Sigmoid colon (tissue), 4 donors: ENCODE measurements around the gene MOCS1.

Experiments used
- POLR2A ChIP-seq, 2 donors: fragments of 450-650 bp; IDR thresholded peaks; one replicate each; pipeline ENCODE4 v1.6.1; 2016; ENCODE audit warnings: antibody characterized with exemption in 2 of 2, mild to moderate bottlenecking in 2 of 2, moderate library complexity in 2 of 2
- POLR2AphosphoS5 ChIP-seq, 4 donors: sonication (generic); formaldehyde crosslinking; IDR thresholded peaks; one replicate each; pipeline ENCODE4 v1.6.1; 2017; ENCODE audit warnings: antibody characterized with exemption in 4 of 4

DNA sequence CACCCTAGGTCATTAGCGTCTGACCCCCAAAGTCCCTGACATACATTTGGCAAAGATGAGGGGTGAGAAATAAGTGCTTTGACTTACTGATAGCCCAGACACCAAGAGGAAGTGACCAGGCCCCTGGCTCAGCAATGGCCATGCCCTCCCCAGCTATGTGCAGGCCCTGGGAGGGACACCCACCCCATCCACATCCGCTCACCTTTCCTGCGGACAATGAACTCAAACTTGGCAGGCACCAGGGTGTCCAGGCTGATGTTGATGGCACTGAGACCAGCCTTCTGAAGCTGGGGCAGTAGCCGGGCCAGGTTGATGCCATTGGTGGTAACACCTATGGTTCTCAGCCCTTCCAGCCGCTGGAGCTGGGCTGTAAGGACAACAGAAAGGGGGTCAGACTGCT lies 18.4 kb downstream of the MOCS1 start:
- TF ChIP-seq POLR2AphosphoS5 (IDR thresholded peaks at IDR 0.05): no peak
- no peak for TF ChIP-seq POLR2A (IDR thresholded peaks at IDR 0.05)
